CD4-positive, alpha-beta T cell treated with Interleukin-1 beta for 1 hour (primary cell): ENCODE data around the gene SRRD.
"Not testable (repeated sequence)": the region's sequence is repeated elsewhere in the genome, so short reads cannot be mapped to it uniquely, and the experiment has no call there.

Experiments used
- DNase-seq, 2 donors: peaks; one replicate each; pipeline ENCODE4 v3.0.0-alpha.2; 2020 to 2022

Gene SRRD

DNA sequence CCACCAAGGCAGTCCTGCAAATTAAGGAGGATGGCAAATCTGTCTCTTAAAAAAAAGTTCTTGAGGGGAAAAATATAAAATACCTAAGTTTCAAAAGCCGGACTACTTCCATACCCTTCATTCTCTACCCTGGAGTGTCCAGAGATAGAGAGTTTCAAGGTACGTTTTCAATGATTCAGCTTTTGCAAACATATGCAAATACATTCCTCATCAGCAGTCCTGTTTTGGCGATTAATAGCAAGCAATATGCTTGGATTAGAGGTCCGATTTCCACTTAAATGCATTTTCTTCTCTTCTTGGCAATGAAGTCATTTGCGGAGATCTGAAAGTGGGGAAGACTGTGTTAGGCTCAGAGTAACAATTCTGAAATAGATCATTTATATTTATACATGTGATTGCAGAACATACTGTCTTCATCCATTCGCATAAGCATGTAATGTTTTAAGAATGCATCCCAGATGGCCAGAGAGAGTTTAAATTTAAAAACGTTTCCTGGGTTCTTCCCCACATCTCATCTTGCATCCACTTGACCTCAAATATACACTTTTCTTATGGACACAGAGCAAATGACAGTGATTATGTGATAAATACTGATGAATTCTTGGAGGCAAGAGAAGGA, 42.4 kb downstream of the SRRD start:
- no peak for DNase-seq

- no peak for DNase-seq
These were observed 43.5 kb downstream of the SRRD start for GRCh38 chr22:26527167-26527566.

DNA sequence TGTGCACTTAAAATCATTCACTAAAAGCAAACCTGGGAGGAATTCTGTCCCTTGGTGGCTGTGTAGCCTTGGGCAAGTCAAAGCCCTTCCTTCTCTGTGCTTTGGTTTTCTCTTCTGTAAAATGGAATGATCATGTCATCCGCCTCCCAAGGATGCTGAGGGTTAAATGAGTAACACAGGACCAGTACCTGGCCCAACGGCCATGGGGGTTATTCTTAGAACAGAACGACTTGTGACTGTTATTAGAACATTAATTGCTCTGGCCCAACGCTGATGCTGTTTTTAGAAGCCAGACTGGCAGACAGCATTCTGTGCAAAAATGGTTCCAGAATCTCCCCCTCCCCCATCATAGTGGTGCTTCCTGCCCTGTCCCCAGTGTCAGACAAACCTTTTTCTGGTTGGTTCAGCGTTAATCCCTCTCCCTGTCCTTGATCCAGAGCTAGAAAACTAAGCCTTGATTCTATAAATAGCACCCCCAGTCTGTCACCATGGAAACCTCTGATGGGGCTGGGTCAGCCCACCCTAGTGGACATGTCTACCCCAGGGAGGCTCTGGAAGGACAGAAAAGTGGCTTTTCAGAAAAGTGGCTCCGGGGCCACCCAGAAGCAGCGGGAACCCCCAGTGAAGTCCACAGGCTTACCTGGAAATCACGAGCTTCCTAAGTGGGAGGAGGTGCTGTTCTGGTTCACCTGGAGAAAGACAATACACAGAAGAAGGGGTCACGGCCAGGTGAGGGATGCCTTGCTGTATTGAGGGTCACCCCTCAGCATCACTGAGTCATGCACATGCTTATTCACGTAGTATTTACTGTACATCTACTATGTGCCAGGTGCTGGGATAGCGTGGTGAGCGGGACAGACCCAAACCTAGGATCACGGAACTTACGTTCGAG, 44.1 kb downstream of the SRRD start:
- DNase-seq, result no peak

DNA sequence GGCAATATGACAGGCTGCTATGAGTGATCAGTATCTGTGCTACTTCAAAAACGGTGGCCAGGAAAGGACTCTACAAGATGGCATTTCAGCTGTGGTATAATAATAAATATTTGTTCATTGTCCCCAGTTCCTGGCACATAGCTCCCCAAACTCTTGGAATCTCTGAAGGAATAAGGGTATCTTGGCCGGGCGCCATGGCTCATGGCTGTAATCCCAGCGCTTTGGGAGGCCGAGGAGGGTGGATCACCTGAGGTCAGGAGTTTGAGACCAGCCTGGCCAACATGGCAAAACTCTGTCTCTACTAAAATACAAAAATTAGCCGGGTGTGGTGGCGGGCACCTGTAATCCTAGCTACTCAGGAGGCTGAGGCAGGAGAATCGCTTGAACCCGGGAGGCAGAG, 44.8 kb downstream of the SRRD start:
- not testable (repeated sequence) for DNase-seq

DNA sequence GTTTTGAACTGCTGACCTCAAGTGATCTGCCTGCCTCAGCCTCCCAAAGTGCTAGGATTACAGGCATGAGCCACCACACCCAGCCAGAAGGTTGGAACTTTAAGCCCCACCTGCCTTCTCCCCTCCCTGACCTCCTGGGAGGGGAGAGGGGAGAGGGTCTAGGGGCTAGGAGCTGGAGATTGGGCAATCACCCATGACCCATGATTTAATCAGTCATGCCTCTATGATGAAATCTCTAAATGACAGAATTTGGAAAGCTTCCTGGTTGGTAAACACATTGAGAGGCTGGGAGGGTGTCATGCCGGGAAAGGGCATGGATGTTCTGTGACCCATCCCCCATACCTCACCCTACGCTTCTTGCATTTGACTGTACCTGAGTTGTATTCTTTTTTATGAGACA, 45.7 kb downstream of the SRRD start:
- no peak for DNase-seq

DNA sequence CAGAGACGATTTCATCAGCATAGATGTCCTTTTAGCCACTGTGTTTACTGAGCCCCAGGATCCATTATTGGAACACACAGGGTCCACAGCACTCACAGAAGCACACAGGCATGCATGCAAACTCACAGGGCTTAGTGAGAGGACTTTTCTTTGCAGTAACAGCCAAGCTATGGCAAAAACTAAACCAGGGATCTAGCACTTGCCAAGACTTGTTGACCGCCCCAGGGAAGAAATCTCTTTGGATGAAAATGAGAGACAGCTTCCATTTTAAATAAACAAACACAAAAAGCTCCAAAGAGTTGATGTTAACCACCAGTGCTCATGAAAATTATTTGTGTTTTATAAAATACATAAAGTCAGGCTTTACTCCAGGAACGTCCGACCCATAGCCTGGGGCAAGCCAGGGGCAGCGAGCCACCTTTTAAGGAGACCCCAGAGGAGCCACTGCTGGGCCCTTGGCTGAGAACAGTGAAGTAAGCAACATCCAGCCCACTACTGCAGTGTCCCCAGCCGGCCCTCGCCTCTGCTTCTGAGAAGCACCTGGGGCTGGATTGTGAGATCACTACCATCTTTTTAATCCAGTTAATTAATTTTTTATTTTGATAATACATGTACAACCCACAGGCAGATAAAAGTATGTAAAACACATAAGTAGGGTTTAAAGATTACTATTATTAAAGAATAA, 50.6 kb downstream of the SRRD start:
- DNase-seq, result no peak

GRCh38 chr22:26534874-26535602, 51.4 kb downstream of the SRRD start:
- no peak for DNase-seq

DNA sequence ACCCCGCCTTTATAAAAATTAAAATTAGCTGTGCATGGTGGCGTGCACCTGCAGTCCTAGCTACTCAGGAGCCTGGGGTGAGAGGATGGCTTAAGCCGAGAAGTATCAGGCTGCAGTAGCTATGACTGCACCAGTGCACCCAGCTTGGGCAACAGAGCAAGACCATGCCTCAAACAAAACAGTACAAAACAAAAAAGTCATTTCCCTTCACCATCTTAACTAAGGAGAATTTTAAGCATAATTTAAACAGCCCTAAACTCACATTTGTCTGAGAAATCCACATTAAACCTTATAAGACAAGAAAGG, 51.9 kb downstream of the SRRD start:
- peak in 1 of 2 donors; percentile 24 for DNase-seq

GRCh38 chr22:26536056-26536761, 52.5 kb downstream of the SRRD start:
- no peak for DNase-seq

DNA sequence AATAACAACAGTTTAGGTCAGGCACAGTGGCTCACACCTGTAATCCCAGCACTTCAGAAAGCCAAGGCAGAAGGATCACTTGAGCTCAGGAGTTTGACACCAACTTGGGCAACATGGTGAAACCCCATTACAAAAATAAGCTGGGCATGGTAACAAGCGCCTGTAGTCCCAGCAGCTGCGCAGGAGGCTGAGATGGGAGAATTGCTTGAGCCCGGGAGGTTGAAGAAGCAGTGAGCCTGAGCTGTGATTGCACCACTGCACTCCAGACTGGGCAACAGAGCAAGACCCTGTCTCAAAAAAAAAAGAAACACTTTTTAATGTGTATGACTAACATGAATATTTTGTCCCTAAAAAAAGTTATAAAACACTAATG, 53.1 kb downstream of the SRRD start:
- no peak for DNase-seq

DNA sequence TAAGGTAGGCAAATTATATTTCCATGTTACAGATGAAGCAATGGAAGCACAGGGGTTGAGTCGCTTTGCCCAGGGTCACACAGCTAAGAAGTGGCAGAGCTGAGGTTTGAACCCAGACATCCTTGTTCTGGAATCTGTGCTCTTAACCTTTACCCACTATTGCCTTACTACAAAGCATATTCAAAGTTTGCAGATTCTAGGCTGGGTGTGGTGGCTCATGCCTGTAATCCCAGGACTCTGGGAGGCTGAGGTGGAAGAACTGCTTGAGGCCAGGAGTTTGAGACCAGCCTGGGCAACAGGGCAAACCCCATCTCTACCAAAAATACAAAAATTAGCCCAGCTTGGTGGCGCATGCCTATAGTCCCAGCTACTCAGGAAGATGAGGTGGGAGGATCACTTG, 56.4 kb downstream of the SRRD start:
- no peak for DNase-seq

GRCh38 chr22:26541167-26541819, 57.6 kb downstream of the SRRD start:
- no peak for DNase-seq

- DNase-seq, result peak; percentile 13 to 36
These were observed 59.2 kb downstream of the SRRD start for GRCh38 chr22:26542831-26543230.
